Stimulated activated CD8-positive, alpha-beta memory T cell treated with anti-CD3 and anti-CD28 coated beads, Interleukin-4, amount 100 ng/mL, for 4 hours (primary cell): ENCODE results near the gene IYD.

Experiments used
- DNase-seq, 2 donors: peaks; one replicate each; pipeline ENCODE4 v3.0.0-alpha.2; 2020; ENCODE audit warnings: low read depth in 2 of 2, low spot score in 1 of 2

IYD gene, protein sequence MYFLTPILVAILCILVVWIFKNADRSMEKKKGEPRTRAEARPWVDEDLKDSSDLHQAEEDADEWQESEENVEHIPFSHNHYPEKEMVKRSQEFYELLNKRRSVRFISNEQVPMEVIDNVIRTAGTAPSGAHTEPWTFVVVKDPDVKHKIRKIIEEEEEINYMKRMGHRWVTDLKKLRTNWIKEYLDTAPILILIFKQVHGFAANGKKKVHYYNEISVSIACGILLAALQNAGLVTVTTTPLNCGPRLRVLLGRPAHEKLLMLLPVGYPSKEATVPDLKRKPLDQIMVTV

GRCh38 chr6:150368762-150369161, at the start of gene IYD:
IYD (plus strand) TSS chr6:150369012; CDS start chr6:150369032, 20 bp downstream.
- no peak for DNase-seq

GRCh38 chr6:150319924-150320323, 48.9 kb upstream of the IYD start:
- DNase-seq, result no peak

DNA sequence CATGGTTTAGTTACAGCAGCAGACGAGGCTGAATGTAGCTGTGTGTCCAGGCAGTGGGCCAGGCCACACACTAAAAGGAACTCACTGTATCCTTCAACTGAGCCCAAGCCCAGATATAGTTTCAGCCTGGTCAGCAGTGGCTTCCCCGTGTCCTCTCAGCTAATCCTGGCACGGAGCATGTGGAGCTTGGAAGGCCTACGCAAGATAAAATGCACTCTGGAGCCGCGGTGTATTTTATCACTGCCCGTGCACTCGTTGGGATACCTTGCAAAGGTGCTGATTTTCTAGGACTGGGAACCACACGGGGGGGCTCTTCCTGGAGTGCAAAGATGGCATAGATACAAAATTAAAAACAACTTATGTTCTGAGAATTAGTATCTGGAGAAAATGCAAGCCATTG, 48.4 kb upstream of the IYD start:
- DNase-seq, result no peak

DNA sequence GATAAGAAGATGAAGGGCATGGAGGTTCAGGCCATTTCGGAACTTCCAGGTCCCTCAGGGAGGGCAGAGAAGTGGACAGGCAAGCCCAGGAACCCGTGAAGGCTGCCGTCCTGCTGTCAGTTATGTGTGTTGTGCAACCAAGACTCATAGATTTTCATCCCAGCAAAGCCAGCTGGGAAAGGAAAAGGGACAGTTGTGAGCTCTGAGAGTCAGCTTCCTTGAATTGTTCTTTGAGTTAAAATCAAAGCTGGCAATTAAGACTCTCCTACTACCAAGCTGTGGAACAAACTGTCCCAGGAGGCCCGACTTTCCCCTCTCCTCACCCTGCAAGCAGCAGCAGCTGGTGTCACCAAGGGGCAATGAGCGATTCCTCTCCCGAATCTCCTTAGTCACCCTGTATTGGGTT, 46.3 kb upstream of the IYD start:
- no peak for DNase-seq

GRCh38 chr6:150323205-150323604, 45.6 kb upstream of the IYD start:
- no peak for DNase-seq

GRCh38 chr6:150324044-150324443, 44.8 kb upstream of the IYD start:
- DNase-seq, result no peak

GRCh38 chr6:150325066-150325772, 43.6 kb upstream of the IYD start:
- no peak for DNase-seq

DNA sequence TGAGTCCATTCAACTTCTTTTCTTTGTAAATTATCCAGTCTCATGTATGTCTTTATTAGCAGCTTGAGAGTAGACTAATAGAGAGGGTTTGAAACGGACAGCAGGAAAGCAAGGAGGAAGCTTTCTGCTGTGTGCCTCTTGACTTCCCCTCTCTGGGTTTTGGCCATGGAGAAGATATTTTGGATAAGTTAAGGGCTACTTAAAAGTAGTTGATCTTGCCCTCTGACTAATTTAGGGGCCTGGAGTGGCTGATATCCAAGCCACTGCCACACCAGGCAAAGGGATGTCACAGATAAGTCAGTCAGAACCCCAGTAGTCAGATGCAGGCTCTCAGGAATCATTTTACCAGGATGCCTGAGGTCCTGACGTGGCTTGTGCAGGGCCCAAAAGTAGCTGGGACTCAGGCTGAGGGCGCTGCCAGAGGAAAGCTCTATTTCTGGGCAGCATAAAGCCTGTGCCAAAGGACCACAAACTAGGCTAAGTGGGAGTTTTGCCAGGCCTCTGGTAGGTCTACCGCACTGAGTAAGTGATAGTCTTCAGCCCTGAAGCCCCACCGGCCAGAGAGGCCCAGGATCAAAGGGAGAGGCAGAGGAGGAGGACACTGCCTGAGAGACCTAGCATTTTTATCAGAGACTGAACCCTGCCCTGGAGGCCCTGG, 41.6 kb upstream of the IYD start:
- DNase-seq, result no peak

- DNase-seq, result no peak
These were observed 39.9 kb upstream of the IYD start for GRCh38 chr6:150328744-150329405.

DNA sequence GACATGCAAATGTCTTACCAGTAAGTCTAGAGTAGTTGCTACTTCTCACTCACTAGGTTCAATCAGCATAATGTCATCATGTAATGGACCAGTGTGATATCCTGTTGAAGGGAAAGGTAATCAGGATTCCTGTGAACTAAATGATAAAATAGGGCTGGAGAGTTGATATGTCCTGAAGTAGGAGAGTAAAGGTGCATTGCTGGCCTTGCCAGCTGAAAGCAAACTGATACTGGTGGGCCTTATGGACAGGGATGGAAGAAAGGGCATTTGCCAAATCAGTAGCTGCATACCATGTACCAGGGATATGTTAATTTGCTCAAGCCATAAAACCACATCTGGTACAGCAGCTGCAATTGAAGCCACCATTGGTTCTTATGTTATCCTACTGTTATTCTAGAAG, 37.5 kb upstream of the IYD start:
- DNase-seq, result no peak

DNA sequence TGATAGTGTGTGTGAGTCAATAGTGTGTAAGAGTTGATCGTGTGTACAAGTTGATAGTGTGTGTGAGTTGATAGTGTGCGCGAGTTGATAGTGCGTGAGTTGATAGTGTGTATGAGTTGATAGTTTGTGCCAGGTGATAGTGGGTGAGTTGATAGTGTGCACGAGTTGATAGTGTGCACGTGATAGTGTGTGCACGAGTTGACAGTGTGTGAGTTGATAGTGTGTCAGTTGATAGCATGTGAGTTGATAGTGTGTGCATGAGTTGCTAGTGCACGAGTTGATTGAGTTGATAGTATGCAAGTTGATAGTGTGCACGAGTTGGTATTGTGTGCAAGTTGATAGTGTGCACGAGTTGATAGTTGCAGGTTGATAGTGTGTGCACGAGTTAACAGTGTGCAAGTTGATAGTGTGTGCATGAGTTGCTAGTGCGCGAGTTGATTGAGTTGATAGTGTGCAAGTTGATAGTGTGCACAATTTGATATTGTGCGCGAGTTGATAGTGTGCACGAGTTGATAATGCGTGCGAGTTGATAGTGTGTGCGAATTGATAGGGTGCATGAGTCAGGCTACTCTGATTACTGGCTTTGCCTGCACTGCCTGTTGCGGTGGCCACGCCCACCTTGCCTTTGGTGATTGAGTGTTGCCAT, 35.8 kb upstream of the IYD start:
- no peak for DNase-seq

GRCh38 chr6:150333585-150333941, 35.2 kb upstream of the IYD start:
- no peak for DNase-seq

DNA sequence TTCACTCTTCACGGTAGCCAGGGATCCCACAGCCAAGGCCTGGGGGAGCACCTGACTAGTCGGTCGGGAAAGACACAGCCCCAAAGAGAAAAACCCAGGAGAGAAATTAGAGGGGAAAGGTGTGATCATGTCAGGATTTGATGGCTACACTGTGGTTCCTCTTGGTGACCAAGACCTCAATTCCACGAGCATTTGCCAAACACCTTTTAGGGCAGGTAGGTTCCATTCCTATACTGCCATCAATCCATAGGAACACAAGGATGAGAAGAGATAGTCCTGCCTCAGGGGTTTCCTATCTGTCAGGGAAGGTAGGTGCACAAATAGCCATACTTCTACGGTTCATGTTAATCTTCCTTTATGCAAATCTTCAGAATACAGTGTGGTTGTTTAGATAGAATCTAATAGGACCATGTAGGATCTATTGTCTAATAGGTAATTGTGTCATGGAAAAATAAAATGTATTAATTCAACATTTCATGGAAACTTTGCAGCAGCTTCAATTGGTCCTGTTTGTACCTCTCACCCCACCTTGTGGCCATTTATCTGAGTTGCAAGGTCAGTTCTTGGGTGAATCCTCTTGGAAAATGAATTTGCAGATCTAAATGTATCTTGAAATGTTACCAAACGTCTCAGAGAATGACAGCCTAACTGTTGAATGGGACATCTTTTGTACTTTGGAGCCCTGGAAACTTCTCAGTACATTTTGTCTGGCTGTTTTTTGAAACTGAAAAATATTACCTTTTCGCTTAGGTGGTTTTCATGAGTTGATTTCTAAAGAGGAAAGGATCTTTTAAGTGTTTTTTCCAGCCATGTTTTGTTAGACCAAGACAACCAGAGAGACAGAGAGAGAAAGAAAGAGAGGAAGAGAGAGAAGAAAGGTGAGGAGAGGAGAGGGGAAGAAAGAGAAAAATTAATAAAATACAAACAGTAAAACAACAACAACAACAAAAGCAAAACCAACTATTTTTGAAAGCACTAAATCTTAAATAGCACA, 33.7 kb upstream of the IYD start:
- no peak for DNase-seq

GRCh38 chr6:150336299-150336698, 32.5 kb upstream of the IYD start:
- no peak for DNase-seq

DNA sequence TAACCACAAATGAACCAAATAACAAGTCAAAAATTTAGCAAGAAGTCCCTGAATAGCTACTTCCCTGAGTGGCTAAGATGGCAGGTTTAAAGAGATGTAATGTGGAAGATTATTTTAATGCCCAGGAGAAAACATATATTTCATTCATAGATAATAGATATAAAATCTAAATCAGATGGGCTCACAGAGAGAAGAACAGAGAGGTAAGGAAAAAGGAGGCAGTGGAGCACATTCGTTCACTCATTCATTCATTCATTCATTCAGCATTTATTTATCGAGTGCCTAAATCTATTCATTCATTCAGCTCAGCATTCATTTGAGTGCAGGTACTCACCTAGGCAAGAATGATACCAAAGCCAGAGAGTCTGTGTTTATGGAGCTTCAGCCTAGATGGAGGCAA, 32.1 kb upstream of the IYD start:
- DNase-seq, result no peak

DNA sequence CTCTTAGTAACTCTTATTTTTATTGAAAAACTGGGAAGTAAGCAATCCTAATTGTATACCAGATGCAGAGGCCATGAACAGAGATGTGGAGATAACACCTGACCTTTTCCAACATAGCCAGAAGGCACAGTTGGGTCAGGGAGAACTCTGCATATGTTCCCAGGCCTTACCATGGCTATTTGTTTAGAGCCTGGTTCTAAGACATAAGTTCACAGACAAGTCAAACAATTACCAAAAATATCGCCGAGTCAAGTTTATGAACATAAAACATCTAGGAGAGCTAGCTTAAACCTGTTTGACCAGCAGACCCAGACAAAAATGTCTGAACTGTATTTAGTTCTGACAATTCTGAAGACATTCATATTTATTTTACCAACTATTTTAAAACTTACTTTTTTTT, 26.7 kb upstream of the IYD start:
- DNase-seq, result no peak

GRCh38 chr6:150343434-150343833, 25.4 kb upstream of the IYD start:
- no peak for DNase-seq

DNA sequence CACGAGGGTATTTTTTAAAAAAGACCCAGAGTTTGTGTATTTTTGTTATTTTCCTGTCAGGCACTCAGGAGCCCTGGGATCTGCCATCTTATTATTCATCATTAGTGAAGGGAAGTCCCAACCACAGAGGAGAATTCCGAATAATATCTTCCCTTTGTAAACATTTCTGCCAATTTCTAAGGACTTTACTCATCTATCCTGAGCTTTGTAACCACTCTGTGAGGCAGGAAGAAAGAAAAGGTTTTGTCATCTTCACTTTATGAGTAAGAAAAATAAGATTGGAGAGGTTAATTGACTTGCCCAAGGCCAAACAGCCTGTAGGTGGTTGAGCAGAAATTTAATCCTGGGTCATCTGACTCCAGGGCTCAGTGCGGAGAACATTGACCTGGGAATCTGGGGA, 23.0 kb upstream of the IYD start:
- no peak for DNase-seq

DNA sequence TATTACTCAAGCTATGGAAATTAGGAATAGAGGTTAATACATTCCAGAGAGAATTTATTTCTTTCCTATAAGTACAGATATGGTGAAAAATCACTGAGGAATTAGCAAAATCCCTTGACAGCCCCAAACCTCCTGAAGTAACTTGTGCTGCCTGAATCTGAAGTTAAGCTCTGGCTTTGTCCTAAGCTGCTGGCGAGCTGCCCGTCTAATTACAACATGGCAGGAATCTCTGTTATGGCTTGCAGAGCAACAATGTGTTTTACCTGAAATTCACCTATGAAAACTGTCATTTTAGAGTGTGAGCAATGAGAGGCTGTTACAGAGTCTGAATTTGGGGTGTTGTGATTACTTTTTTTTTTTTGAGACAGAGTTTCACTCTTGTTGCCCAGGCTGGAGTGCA, 22.5 kb upstream of the IYD start:
- DNase-seq, result no peak

- DNase-seq, result no peak
These were observed 21.0 kb upstream of the IYD start for GRCh38 chr6:150347845-150348244.
